Activated CD8-positive, alpha-beta memory T cell treated with anti-CD3 and anti-CD28 coated beads for 36 hours (primary cell): Measurements from ENCODE around the gene TSPOAP1. TPM values are rescaled to one million over a fixed set of nuclear protein-coding genes. Genes with fewer than 3 reads are reported as not detected.

Experiments
- CTCF ChIA-PET: fragments of 350-600 bp; sonication (Branson Sonifier 250); formaldehyde crosslinking; loops from one replicate; lab custom pipeline; 2021; ENCODE audit warnings: antibody characterized with exemption; lab: Charles Lee
- POLR2A ChIA-PET: fragments of 350-600 bp; sonication (Branson Sonifier 250); formaldehyde crosslinking; loops from one replicate; lab custom pipeline; 2021; ENCODE audit warnings: antibody characterized with exemption; lab: Charles Lee
- total RNA-seq, 2 experiments: library from RNA; stranded (reverse); gene quantifications; one replicate each; pipeline ENCODE4 v1.2.3, GENCODE V29; 2021

TSPOAP1 gene
- total RNA-seq, 2 experiments from 2014 or later: 7.2 to 7.3 TPM

- CTCF ChIA-PET: interaction anchor here (0.6 to 1.0 kb wide), 2 partner anchors 168 to 171 kb away, joined by 3 to 4 read pairs; no protein-coding TSS in a partner anchor
- POLR2A ChIA-PET: interaction anchor here (0.6 kb wide), 1 partner anchor 25 kb away, joined by 5 read pairs; no protein-coding TSS in a partner anchor
Measured at GRCh38 chr17:58281511-58282011, 47.0 kb downstream of the TSPOAP1 start.

GRCh38 chr17:58280480-58281217, 47.9 kb downstream of the TSPOAP1 start, which contains the start of gene MPO:
TSS of gene MPO (minus strand) at chr17:58280935. CDS start at chr17:58280758, 177 bp downstream.
- ChIA-PET CTCF (interaction anchor here (0.6 to 1.0 kb wide), 4 partner anchors 96 to 225 kb away, joined by 3 to 6 read pairs (median 4); no protein-coding TSS in a partner anchor), POLR2A (interaction anchor here (0.6 kb wide), 1 partner anchor 26 kb away, joined by 5 read pairs; no protein-coding TSS in a partner anchor)

- ChIA-PET CTCF (interaction anchor here (0.6 to 1.2 kb wide), 2 partner anchors 24 to 146 kb away, joined by 3 to 6 read pairs; no protein-coding TSS in a partner anchor), POLR2A (no interaction called here)
Measured at GRCh38 chr17:58279736-58280479, 48.7 kb downstream of the TSPOAP1 start.

GRCh38 chr17:58279016-58279711, 49.4 kb downstream of the TSPOAP1 start:
- ChIA-PET CTCF (interaction anchor here (1.2 kb wide), 1 partner anchor 25 kb away, joined by 3 read pairs; no protein-coding TSS in a partner anchor), POLR2A (no interaction called here)

- POLR2A ChIA-PET: no interaction called here
- CTCF ChIA-PET: no interaction called here
Measured at GRCh38 chr17:58278661-58279015, 50.0 kb downstream of the TSPOAP1 start.

GRCh38 chr17:58277802-58278595, 50.6 kb downstream of the TSPOAP1 start:
- ChIA-PET POLR2A (no interaction called here), CTCF (interaction anchor here (1.0 to 1.1 kb wide), 2 partner anchors 26 to 170 kb away, joined by 3 read pairs; no protein-coding TSS in a partner anchor)

GRCh38 chr17:58277107-58277801, 51.3 kb downstream of the TSPOAP1 start:
- CTCF ChIA-PET: interaction anchor here (1.0 to 1.1 kb wide), 2 partner anchors 27 to 171 kb away, joined by 3 read pairs; no protein-coding TSS in a partner anchor
- POLR2A ChIA-PET: no interaction called here

- POLR2A ChIA-PET: no interaction called here
- CTCF ChIA-PET: interaction anchor here (0.6 to 2.4 kb wide), 4 partner anchors 9 to 178 kb away, joined by 3 to 5 read pairs (median 3); no protein-coding TSS in a partner anchor
Measured at GRCh38 chr17:58276423-58276822, 52.2 kb downstream of the TSPOAP1 start.

GRCh38 chr17:58275417-58275816, 53.2 kb downstream of the TSPOAP1 start:
- ChIA-PET POLR2A (no interaction called here), CTCF (interaction anchor here (2.4 kb wide), 1 partner anchor 26 kb away, joined by 5 read pairs; no protein-coding TSS in a partner anchor)

- ChIA-PET POLR2A (no interaction called here), CTCF (no interaction called here)
Measured at GRCh38 chr17:58273453-58274104, 55.0 kb downstream of the TSPOAP1 start.

GRCh38 chr17:58272367-58273280, 56.0 kb downstream of the TSPOAP1 start:
- ChIA-PET CTCF (no interaction called here), POLR2A (no interaction called here)

GRCh38 chr17:58271216-58271931, 57.2 kb downstream of the TSPOAP1 start:
- CTCF ChIA-PET: no interaction called here
- POLR2A ChIA-PET: no interaction called here

GRCh38 chr17:58270476-58271215, 57.9 kb downstream of the TSPOAP1 start:
- ChIA-PET CTCF (no interaction called here), POLR2A (no interaction called here)

- ChIA-PET CTCF (interaction anchor here (1.5 kb wide), 1 partner anchor 36 kb away, joined by 3 read pairs; no protein-coding TSS in a partner anchor), POLR2A (no interaction called here)
Measured at GRCh38 chr17:58269557-58270291, 58.9 kb downstream of the TSPOAP1 start.
